ENCODE measurements around the gene MACROD2. TPM values are rescaled to one million over a fixed set of nuclear protein-coding genes. Genes with fewer than 3 reads are reported as not detected.

Gene MACROD2
- total and polyA plus RNA-seq, 2 donors (not counting 1 experiment from before 2014, with no cell fraction given), result 5.3 to 6.7 TPM

- H3K36me3 ChIP-seq (replicated peaks in 1 of 2; ENCODE audit: control extremely low read depth in 1 of 2, control insufficient read depth in 1 of 2, extremely low read depth in 1 of 2, insufficient read depth in 2 of 2, low read length in 1 of 2), result no peaks in the 10 kb centered on the region
- POLR2A ChIA-PET, result no interaction called here
- no peak overlapping the region for H3K4me3 ChIP-seq (ENCODE audit: control extremely low read depth in 1 of 5, extremely low read depth in 1 of 5, insufficient read depth in 1 of 5, low read depth in 2 of 5, low read length in 4 of 5)
- Mint-ChIP-seq H3K9me3 (ENCODE audit: insufficient read depth) (no peaks in the 10 kb centered on the region), H3K27ac (no peak overlapping the region), H3K4me3 (no peak overlapping the region), H3K4me1 (no peaks in the 10 kb centered on the region), H3K27me3 (peaks cover 3% of the 10 kb centered on the region)
- CTCF ChIA-PET, result no interaction called here
- H4K20me1 ChIP-seq (ENCODE audit: control insufficient read depth, insufficient read depth, low read length, poor library complexity, severe bottlenecking), result no peaks in the 10 kb centered on the region
- H3K4me2 ChIP-seq (replicated peaks; ENCODE audit: low read depth, low read length, poor library complexity, severe bottlenecking), result no peak overlapping the region
- no peak overlapping the region for H2AFZ ChIP-seq (ENCODE audit: insufficient read depth, low read depth, low read length, poor library complexity, severe bottlenecking)
- H3K4me1 ChIP-seq (ENCODE audit: control insufficient read depth in 2 of 2, insufficient read depth in 2 of 2, low read length in 2 of 2), result no peaks in the 10 kb centered on the region
- ATAC-seq (ENCODE audit: low read depth), result no peak
- TF ChIP-seq CTCF (IDR thresholded peaks at IDR 0.05), result no peak
- TF ChIP-seq EZH2 (IDR thresholded peaks at IDR 0.05; ENCODE audit: borderline replicate concordance, insufficient read depth, low read depth, low read length, poor library complexity, severe bottlenecking), result no peak
- H3K27ac ChIP-seq (ENCODE audit: low read length in 2 of 2), result no peak overlapping the region
- 61% methylated on average over 4 of the region's 6 CpGs for whole genome bisulfite sequencing (ENCODE audit: insufficient coverage)
- no peaks in the 10 kb centered on the region for H3K9me3 ChIP-seq (ENCODE audit: control extremely low read depth in 1 of 3, control insufficient read depth in 2 of 3, insufficient read depth in 1 of 3, low read length in 2 of 3)
- H3K27me3 ChIP-seq (replicated peaks in 1 of 4; ENCODE audit: control extremely low read depth in 1 of 4, control insufficient read depth in 3 of 4, insufficient read depth in 4 of 4, low read length in 3 of 4), result no peaks in the 10 kb centered on the region
- intact Hi-C loops (cut with micrococcal nuclease), result no loop called here
- H3K79me2 ChIP-seq (ENCODE audit: control insufficient read depth, insufficient read depth, low read length), result no peaks in the 10 kb centered on the region
- H3K9ac ChIP-seq (ENCODE audit: low read length), result no peak overlapping the region
- no peak for DNase-seq
Measured at GRCh38 chr20:15077733-15078250, 1082.5 kb downstream of the MACROD2 start.

DNA sequence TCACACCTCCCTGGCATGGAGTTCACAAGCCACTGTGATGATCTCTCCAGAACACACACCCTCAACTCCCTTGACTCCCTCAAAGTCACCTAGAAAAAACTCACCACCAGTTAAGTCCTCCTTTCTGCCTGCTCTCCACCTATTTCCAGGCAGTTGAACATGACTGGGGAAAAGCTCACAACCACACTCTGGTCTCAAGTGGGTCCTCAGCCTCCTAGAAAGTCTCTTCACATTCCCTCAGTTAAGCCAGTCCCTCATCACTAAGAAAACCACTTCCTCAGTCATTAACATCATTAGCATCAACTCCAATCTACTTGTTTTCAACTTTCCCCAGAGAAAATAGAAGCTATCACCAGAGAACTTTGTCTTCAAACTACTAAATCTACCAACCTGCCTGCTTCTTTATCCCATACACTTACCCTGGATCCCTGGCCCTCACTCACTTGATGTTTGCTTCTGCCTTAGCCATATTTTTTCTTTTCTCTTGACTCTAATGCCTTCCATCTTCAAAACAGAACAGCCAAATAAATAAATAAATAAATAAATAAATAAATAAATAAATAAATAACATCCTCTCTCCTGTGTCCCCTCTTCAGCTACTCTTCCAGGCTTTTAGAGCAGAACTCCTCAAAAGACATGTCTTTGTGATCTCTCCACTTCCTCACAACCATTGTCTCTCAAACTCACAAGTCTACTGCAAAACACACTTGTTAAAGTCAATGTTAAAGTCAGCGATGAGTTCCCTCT lies 1084.5 kb downstream of the MACROD2 start:
- H3K27me3 Mint-ChIP-seq, result peaks cover 3% of the 10 kb centered on the region
- CTCF ChIA-PET, result no interaction called here

More for the DNA sequence above, 1084.5 kb downstream of the MACROD2 start:
- H3K4me3 ChIP-seq (ENCODE audit: control extremely low read depth in 1 of 5, extremely low read depth in 1 of 5, insufficient read depth in 1 of 5, low read depth in 2 of 5, low read length in 4 of 5), result no peak overlapping the region
- no peak overlapping the region for H3K4me2 ChIP-seq (replicated peaks; ENCODE audit: low read depth, low read length, poor library complexity, severe bottlenecking)
- Mint-ChIP-seq H3K9me3 (ENCODE audit: insufficient read depth) (no peaks in the 10 kb centered on the region), H3K4me3 (no peak overlapping the region), H3K27ac (no peak overlapping the region), H3K4me1 (no peaks in the 10 kb centered on the region)
- ATAC-seq (ENCODE audit: low read depth), result no peak
- H3K9me3 ChIP-seq (ENCODE audit: control extremely low read depth in 1 of 3, control insufficient read depth in 2 of 3, insufficient read depth in 1 of 3, low read length in 2 of 3), result no peaks in the 10 kb centered on the region
- H3K79me2 ChIP-seq (ENCODE audit: control insufficient read depth, insufficient read depth, low read length), result no peaks in the 10 kb centered on the region
- no peak for DNase-seq
- H3K27me3 ChIP-seq (replicated peaks in 1 of 4; ENCODE audit: control extremely low read depth in 1 of 4, control insufficient read depth in 3 of 4, insufficient read depth in 4 of 4, low read length in 3 of 4), result no peaks in the 10 kb centered on the region
- no peaks in the 10 kb centered on the region for H4K20me1 ChIP-seq (ENCODE audit: control insufficient read depth, insufficient read depth, low read length, poor library complexity, severe bottlenecking)
- H3K36me3 ChIP-seq (replicated peaks in 1 of 2; ENCODE audit: control extremely low read depth in 1 of 2, control insufficient read depth in 1 of 2, extremely low read depth in 1 of 2, insufficient read depth in 2 of 2, low read length in 1 of 2), result no peaks in the 10 kb centered on the region
- TF ChIP-seq EZH2 (IDR thresholded peaks at IDR 0.05; ENCODE audit: borderline replicate concordance, insufficient read depth, low read depth, low read length, poor library complexity, severe bottlenecking), result no peak
- no peak for TF ChIP-seq CTCF (IDR thresholded peaks at IDR 0.05)
- intact Hi-C loops (cut with micrococcal nuclease), result no loop called here
- H2AFZ ChIP-seq (ENCODE audit: insufficient read depth, low read depth, low read length, poor library complexity, severe bottlenecking), result no peak overlapping the region
- WGBS (ENCODE audit: insufficient coverage), result 100% methylated on average over 1 of the region's 1 CpG
- no peak overlapping the region for H3K27ac ChIP-seq (ENCODE audit: low read length in 2 of 2)
- no peak overlapping the region for H3K9ac ChIP-seq (ENCODE audit: low read length)
- H3K4me1 ChIP-seq (ENCODE audit: control insufficient read depth in 2 of 2, insufficient read depth in 2 of 2, low read length in 2 of 2), result no peaks in the 10 kb centered on the region
- POLR2A ChIA-PET, result no interaction called here
